C4-2B (cell line): ENCODE measurements around the gene SEC22C.

Experiments
- CTCF ChIP-seq: fragments of 450-650 bp; conservative IDR thresholded peaks from 2 replicates; pipeline ENCODE4 v1.5.1; 2017; ENCODE audit warnings: mild to moderate bottlenecking
- ZFX ChIP-seq: fragments of 450-650 bp; IDR thresholded peaks from 2 replicates; pipeline ENCODE4 v1.6.1; 2017

- TF ChIP-seq CTCF (no peak), ZFX (no peak)
These were observed 11.9 kb upstream of the SEC22C start for GRCh38 chr3:42593635-42594034.
